Astrocyte (in vitro differentiated cells and primary cell): ENCODE results near the gene ARHGEF17. TPM values are rescaled to one million over a fixed set of nuclear protein-coding genes. Genes with fewer than 3 reads are reported as not detected.

Experiments
- DNase-seq: peaks from one replicate; pipeline ENCODE4 v3.0.0-alpha.2; 2010; ENCODE audit warnings: low read depth
- FAIRE-seq: peaks from 2 replicates; lab custom pipeline; 2011; peaks lifted over from hg19 to GRCh38; lab: Jason Lieb, UNC
- H2AFZ ChIP-seq: 2 replicates; pipeline ENCODE4 v1.6.0; 2012; ENCODE audit warnings: low read depth, low read length, inconsistent platforms
- H3K27ac ChIP-seq: 2 replicates; pipeline ENCODE4 v1.5.1; 2011; ENCODE audit warnings: low read depth, low read length, inconsistent platforms
- H3K27me3 ChIP-seq: 2 replicates; pipeline ENCODE4 v1.6.0; 2011; ENCODE audit warnings: low read length, inconsistent platforms; ENCODE audit not compliant: insufficient read depth
- H3K36me3 ChIP-seq: 2 replicates; pipeline ENCODE4 v1.5.1; 2011; ENCODE audit warnings: low read length, inconsistent platforms; ENCODE audit not compliant: insufficient read depth
- H3K4me1 ChIP-seq: 2 replicates; pipeline ENCODE4 v1.5.1; 2011; ENCODE audit warnings: low read length, inconsistent platforms; ENCODE audit not compliant: insufficient read depth
- H3K4me2 ChIP-seq: 2 replicates; pipeline ENCODE4 v1.6.0; 2012; ENCODE audit warnings: low read length, inconsistent platforms
- H3K4me3 ChIP-seq: 2 replicates; pipeline ENCODE4 v1.5.1; 2011; ENCODE audit warnings: low read depth, mild to moderate bottlenecking, low read length, inconsistent platforms; ENCODE audit not compliant: insufficient read depth
- H3K79me2 ChIP-seq: 2 replicates; pipeline ENCODE4 v1.6.0; 2012; ENCODE audit warnings: mild to moderate bottlenecking, low read length, inconsistent platforms; ENCODE audit not compliant: insufficient read depth
- H3K9ac ChIP-seq: 2 replicates; pipeline ENCODE4 v1.6.0; 2012; ENCODE audit warnings: mild to moderate bottlenecking, low read length, inconsistent platforms
- H3K9me3 ChIP-seq: 2 replicates; pipeline ENCODE4 v1.5.1; 2012; ENCODE audit warnings: low read depth, mild to moderate bottlenecking, low read length, inconsistent platforms; ENCODE audit not compliant: insufficient read depth
- H4K20me1 ChIP-seq: 2 replicates; pipeline ENCODE4 v1.6.0; 2012; ENCODE audit warnings: low read length, inconsistent platforms; ENCODE audit not compliant: insufficient read depth
- H3K27ac Mint-ChIP-seq: one replicate; pipeline ENCODE4 v1.8.0; 2021; ENCODE audit warnings: mild to moderate bottlenecking, mixed read lengths; ENCODE audit not compliant: unreplicated experiment
- H3K27me3 Mint-ChIP-seq: one replicate; pipeline ENCODE4 v1.8.0; 2021; ENCODE audit warnings: low read depth, mixed read lengths; ENCODE audit not compliant: unreplicated experiment
- H3K36me3 Mint-ChIP-seq: one replicate; pipeline ENCODE4 v1.8.0; 2021; ENCODE audit warnings: low read depth, mixed read lengths; ENCODE audit not compliant: unreplicated experiment
- H3K4me1 Mint-ChIP-seq: one replicate; pipeline ENCODE4 v1.8.0; 2021; ENCODE audit warnings: low read depth, mixed read lengths; ENCODE audit not compliant: unreplicated experiment
- H3K4me3 Mint-ChIP-seq: one replicate; pipeline ENCODE4 v1.8.0; 2021; ENCODE audit warnings: mild to moderate bottlenecking, moderate library complexity, mixed read lengths; ENCODE audit not compliant: unreplicated experiment
- H3K9me3 Mint-ChIP-seq: one replicate; pipeline ENCODE4 v1.8.0; 2021; ENCODE audit warnings: mild to moderate bottlenecking, mixed read lengths; ENCODE audit not compliant: unreplicated experiment
- CTCF ChIP-seq: IDR thresholded peaks from 2 replicates; pipeline ENCODE4 v1.5.1; 2011; ENCODE audit warnings: low read depth, mild to moderate bottlenecking, inconsistent platforms, low read length, moderate library complexity; ENCODE audit not compliant: insufficient read depth
- EZH2 ChIP-seq: IDR thresholded peaks from 2 replicates; pipeline ENCODE4 v1.6.1; 2012; ENCODE audit warnings: mild to moderate bottlenecking, low read length, inconsistent platforms; ENCODE audit not compliant: insufficient read depth
- total RNA-seq: library from RNA; stranded (reverse); gene quantifications from 2 replicates; pipeline ENCODE4 v1.2.1, GENCODE V29; 2021

ARHGEF17 gene
- total RNA-seq, 1 donor from 2014 or later = 66.4 TPM

GRCh38 chr11:73260127-73260457 lies 48.0 kb upstream of the ARHGEF17 start:
- H3K36me3 ChIP-seq = no peaks in the 10 kb centered on the region
- H2AFZ ChIP-seq = no peak overlapping the region
- Mint-ChIP-seq H3K27me3 (peaks cover 11% of the 10 kb centered on the region), H3K4me3 (no peak overlapping the region), H3K27ac (no peak overlapping the region), H3K9me3 (no peaks in the 10 kb centered on the region), H3K4me1 (peaks cover 11% of the 10 kb centered on the region), H3K36me3 (no peaks in the 10 kb centered on the region)
- peaks cover 5% of the 10 kb centered on the region for H3K27me3 ChIP-seq
- no peaks in the 10 kb centered on the region for H4K20me1 ChIP-seq
- DNase-seq (no peak), FAIRE-seq (no peak)
- H3K9me3 ChIP-seq = no peaks in the 10 kb centered on the region
- no peak overlapping the region for H3K9ac ChIP-seq
- H3K4me2 ChIP-seq = no peak overlapping the region
- H3K4me3 ChIP-seq = no peak overlapping the region
- peaks cover 19% of the 10 kb centered on the region for H3K4me1 ChIP-seq
- H3K27ac ChIP-seq = no peak overlapping the region
- H3K79me2 ChIP-seq = no peaks in the 10 kb centered on the region
- TF ChIP-seq EZH2 (no peak), CTCF (no peak)

GRCh38 chr11:73262851-73263495 lies 45.1 kb upstream of the ARHGEF17 start:
- H2AFZ ChIP-seq = peak overlapping the region; percentile 14
- H3K36me3 ChIP-seq = no peaks in the 10 kb centered on the region
- Mint-ChIP-seq H3K9me3 (no peaks in the 10 kb centered on the region), H3K36me3 (no peaks in the 10 kb centered on the region), H3K27me3 (peaks cover 31% of the 10 kb centered on the region), H3K4me1 (peaks cover 2% of the 10 kb centered on the region), H3K27ac (no peak overlapping the region), H3K4me3 (no peak overlapping the region)
- DNase-seq = peak; percentile 14
- H3K9me3 ChIP-seq = no peaks in the 10 kb centered on the region
- TF ChIP-seq CTCF = no peak
- peak; percentile 33 for TF ChIP-seq EZH2
- H3K27ac ChIP-seq = no peak overlapping the region
- no peak overlapping the region for H3K4me3 ChIP-seq
- no peak for FAIRE-seq
- H3K4me2 ChIP-seq = no peak overlapping the region
- peaks cover 20% of the 10 kb centered on the region for H3K27me3 ChIP-seq
- no peaks in the 10 kb centered on the region for H4K20me1 ChIP-seq
- H3K79me2 ChIP-seq = no peaks in the 10 kb centered on the region
- peaks cover 6% of the 10 kb centered on the region for H3K4me1 ChIP-seq
- H3K9ac ChIP-seq = no peak overlapping the region

GRCh38 chr11:73263640-73264039 lies 44.4 kb upstream of the ARHGEF17 start:
- FAIRE-seq = peak; percentile 39
- Histone ChIP-seq H3K9me3 (no peaks in the 10 kb centered on the region), H3K79me2 (no peaks in the 10 kb centered on the region), H3K27me3 (peaks cover 20% of the 10 kb centered on the region), H3K4me1 (no peaks in the 10 kb centered on the region), H4K20me1 (no peaks in the 10 kb centered on the region), H3K4me3 (no peak overlapping the region), H2AFZ (no peak overlapping the region), H3K9ac (no peak overlapping the region), H3K36me3 (no peaks in the 10 kb centered on the region), H3K4me2 (no peak overlapping the region), H3K27ac (no peak overlapping the region)
- Mint-ChIP-seq H3K27me3 (peaks cover 36% of the 10 kb centered on the region), H3K27ac (no peak overlapping the region), H3K4me1 (no peaks in the 10 kb centered on the region), H3K4me3 (no peak overlapping the region), H3K9me3 (no peaks in the 10 kb centered on the region), H3K36me3 (no peaks in the 10 kb centered on the region)
- TF ChIP-seq EZH2 (no peak), CTCF (no peak)
- no peak for DNase-seq
